Measurements from ENCODE around the gene ZFYVE9. TPM values are rescaled to one million over a fixed set of nuclear protein-coding genes. Genes with fewer than 3 reads are reported as not detected.

Gene ZFYVE9
- total and polyA plus RNA-seq, 9 of the 15 experiments (the other 6 are each of a cell fraction or from before 2014, with no cell fraction given), result 0.52 to 14.4 (median 8.9) TPM

GRCh38 chr1:52345252-52345651 is 203.4 kb downstream of the ZFYVE9 start:
- Histone ChIP-seq H3K9me3 (replicated peaks; ENCODE audit: control insufficient read depth, insufficient read depth, low read depth, low read length) (no peaks in the 10 kb centered on the region), H3K9me1 (ENCODE audit: control insufficient read depth, insufficient read depth, low read length) (no peaks in the 10 kb centered on the region), H4K20me1 (replicated peaks; ENCODE audit: control insufficient read depth, insufficient read depth, low read length) (no peaks in the 10 kb centered on the region), H3K4me3 (no peak overlapping the region), H3K36me3 (ENCODE audit: control insufficient read depth, insufficient read depth, low read length) (no peaks in the 10 kb centered on the region; the same call in 2 of the 3 replicates), H3K27ac (ENCODE audit: extremely low read depth, low read depth, low read length) (no peak overlapping the region), H3K4me2 (ENCODE audit: insufficient read depth, low read length) (no peak overlapping the region), H2AFZ (ENCODE audit: low read depth, low read length) (no peak overlapping the region), H3K4me1 (replicated peaks in 1 of 2; ENCODE audit: control insufficient read depth in 2 of 2, insufficient read depth in 2 of 2, low read length in 2 of 2) (no peaks in the 10 kb centered on the region), H3K79me2 (ENCODE audit: control insufficient read depth, insufficient read depth, low read length) (no peaks in the 10 kb centered on the region), H3K27me3 (ENCODE audit: control insufficient read depth in 2 of 2, insufficient read depth in 2 of 2, low read length in 2 of 2) (no peaks in the 10 kb centered on the region), H3K9ac (ENCODE audit: insufficient read depth in 1 of 2, low read depth in 2 of 2, low read length in 2 of 2) (no peak overlapping the region)
- no TSS peak for BruUV-seq (replicated peaks)
- no peak for ATAC-seq
- TF ChIP-seq THAP7 (CRISPR knock-in tag; IDR thresholded peaks at IDR 0.05) (no peak), SRSF3 (IDR thresholded peaks at IDR 0.05; ENCODE audit: insufficient read depth, low read length) (no peak), ZNF583 (CRISPR knock-in tag; IDR thresholded peaks at IDR 0.05) (no peak), ZNF184 (CRISPR knock-in tag; IDR thresholded peaks at IDR 0.05) (no peak), NFE2L1 (tag; IDR thresholded peaks at IDR 0.05; ENCODE audit: borderline replicate concordance, low read depth) (no peak), GABPA (tag; conservative IDR thresholded peaks at IDR 0.05; ENCODE audit: low read depth) (no peak), HNRNPLL (IDR thresholded peaks at IDR 0.05; ENCODE audit: low read depth, low read length, poor library complexity, severe bottlenecking) (no peak), MEF2D (tag; conservative IDR thresholded peaks at IDR 0.05; ENCODE audit: low read depth) (no peak), ZNF445 (CRISPR knock-in tag; IDR thresholded peaks at IDR 0.05; ENCODE audit: low read depth) (no peak), GTF2E2 (tag; IDR thresholded peaks at IDR 0.05) (no peak), BRCA1 (IDR thresholded peaks at IDR 0.05) (no peak), BRCA1 (CRISPR knock-in tag; IDR thresholded peaks at IDR 0.05) (no peak)
- WGBS (ENCODE audit: insufficient coverage, low coverage, missing lambda C conversion rate), result 60% methylated on average over 2 of the region's 2 CpGs
- POLR2A ChIA-PET, result interaction anchor here (1.2 to 2.2 kb wide), 2 partner anchors 8 to 17 kb away, joined by 3 to 11 read pairs; no protein-coding TSS in a partner anchor
- intact Hi-C loops (cut with micrococcal nuclease) (loop anchor here (10.0 kb wide), 1 partner anchor 450 kb away; no protein-coding TSS in a partner anchor), in situ Hi-C loops (cut with MboI) (no loop called here)
- DNase-seq (ENCODE audit: extremely low read depth in 1 of 4, low spot score in 3 of 4), result no peak
- CTCF ChIA-PET (ENCODE audit: low intra/inter-chr PET ratio), result no interaction called here
- FAIRE-seq, result no peak

Measured in K562 (cell line).